Breast epithelium (tissue), 3 donors: Measurements from ENCODE around the gene LRRC4.

Source experiments
- CTCF ChIP-seq, 3 donors: fragments of 450-650 bp; IDR thresholded peaks; one replicate each; pipeline ENCODE4 v1.5.1; 2016 to 2017; ENCODE audit warnings: antibody characterized with exemption in 3 of 3, mild to moderate bottlenecking in 3 of 3, moderate library complexity in 3 of 3
- POLR2AphosphoS5 ChIP-seq, 3 donors: sonication (generic); formaldehyde crosslinking; IDR thresholded peaks; one replicate each; pipeline ENCODE4 v1.6.1; 2017; ENCODE audit warnings: antibody characterized with exemption in 3 of 3

- TF ChIP-seq CTCF (IDR thresholded peaks at IDR 0.05) (no peak), POLR2AphosphoS5 (IDR thresholded peaks at IDR 0.05) (no peak)
These were observed 51.5 kb downstream of the LRRC4 start for GRCh38 chr7:127979728-127980126.
